AG09309 (cell line): ENCODE data around the gene CBARP.
"Not testable (repeated sequence)": the region's sequence is repeated elsewhere in the genome, so short reads cannot be mapped to it uniquely, and the experiment has no call there.

Experiments
- DNase-seq: peaks from one replicate; pipeline ENCODE4 v3.0.0-alpha.2; 2010; ENCODE audit warnings: low read depth
- H3K4me3 ChIP-seq: 2 replicates; pipeline ENCODE4 v1.5.1; 2011; ENCODE audit warnings: mild to moderate bottlenecking, low read depth, low read length, moderate library complexity; ENCODE audit not compliant: control insufficient read depth
- TF ChIP-seq, protein P1 (sequence below): IDR thresholded peaks from 2 replicates; pipeline ENCODE4 v1.5.1; 2011; ENCODE audit warnings: mild to moderate bottlenecking, low read depth, low read length, inconsistent platforms; ENCODE audit not compliant: insufficient read depth, control insufficient read depth; ENCODE audit errors: missing control alignments

CBARP gene

DNA sequence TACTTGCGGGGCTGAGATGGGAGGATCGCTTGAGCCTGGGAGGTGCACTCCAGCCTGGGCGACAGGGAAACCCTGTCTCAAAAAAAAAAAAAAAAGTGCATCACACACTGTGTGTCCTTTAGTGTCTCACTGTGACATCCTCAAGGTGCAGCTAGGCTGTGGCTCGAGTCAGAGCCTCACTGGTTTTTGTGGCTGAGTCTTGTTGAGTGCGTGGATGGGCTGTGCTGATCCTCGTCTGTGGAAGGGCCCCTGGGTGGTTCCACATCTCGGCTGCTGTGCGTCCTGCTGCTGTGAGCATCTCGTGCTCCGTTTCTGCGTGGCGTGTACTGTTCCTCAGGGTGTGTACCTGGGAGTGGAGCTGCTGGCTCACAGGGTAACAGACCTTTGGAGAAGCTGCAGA, 21.0 kb downstream of the CBARP start:
- TF ChIP-seq, protein P1, sequence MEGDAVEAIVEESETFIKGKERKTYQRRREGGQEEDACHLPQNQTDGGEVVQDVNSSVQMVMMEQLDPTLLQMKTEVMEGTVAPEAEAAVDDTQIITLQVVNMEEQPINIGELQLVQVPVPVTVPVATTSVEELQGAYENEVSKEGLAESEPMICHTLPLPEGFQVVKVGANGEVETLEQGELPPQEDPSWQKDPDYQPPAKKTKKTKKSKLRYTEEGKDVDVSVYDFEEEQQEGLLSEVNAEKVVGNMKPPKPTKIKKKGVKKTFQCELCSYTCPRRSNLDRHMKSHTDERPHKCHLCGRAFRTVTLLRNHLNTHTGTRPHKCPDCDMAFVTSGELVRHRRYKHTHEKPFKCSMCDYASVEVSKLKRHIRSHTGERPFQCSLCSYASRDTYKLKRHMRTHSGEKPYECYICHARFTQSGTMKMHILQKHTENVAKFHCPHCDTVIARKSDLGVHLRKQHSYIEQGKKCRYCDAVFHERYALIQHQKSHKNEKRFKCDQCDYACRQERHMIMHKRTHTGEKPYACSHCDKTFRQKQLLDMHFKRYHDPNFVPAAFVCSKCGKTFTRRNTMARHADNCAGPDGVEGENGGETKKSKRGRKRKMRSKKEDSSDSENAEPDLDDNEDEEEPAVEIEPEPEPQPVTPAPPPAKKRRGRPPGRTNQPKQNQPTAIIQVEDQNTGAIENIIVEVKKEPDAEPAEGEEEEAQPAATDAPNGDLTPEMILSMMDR = no peak
- no peak overlapping the region for H3K4me3 ChIP-seq
- no peak for DNase-seq

DNA sequence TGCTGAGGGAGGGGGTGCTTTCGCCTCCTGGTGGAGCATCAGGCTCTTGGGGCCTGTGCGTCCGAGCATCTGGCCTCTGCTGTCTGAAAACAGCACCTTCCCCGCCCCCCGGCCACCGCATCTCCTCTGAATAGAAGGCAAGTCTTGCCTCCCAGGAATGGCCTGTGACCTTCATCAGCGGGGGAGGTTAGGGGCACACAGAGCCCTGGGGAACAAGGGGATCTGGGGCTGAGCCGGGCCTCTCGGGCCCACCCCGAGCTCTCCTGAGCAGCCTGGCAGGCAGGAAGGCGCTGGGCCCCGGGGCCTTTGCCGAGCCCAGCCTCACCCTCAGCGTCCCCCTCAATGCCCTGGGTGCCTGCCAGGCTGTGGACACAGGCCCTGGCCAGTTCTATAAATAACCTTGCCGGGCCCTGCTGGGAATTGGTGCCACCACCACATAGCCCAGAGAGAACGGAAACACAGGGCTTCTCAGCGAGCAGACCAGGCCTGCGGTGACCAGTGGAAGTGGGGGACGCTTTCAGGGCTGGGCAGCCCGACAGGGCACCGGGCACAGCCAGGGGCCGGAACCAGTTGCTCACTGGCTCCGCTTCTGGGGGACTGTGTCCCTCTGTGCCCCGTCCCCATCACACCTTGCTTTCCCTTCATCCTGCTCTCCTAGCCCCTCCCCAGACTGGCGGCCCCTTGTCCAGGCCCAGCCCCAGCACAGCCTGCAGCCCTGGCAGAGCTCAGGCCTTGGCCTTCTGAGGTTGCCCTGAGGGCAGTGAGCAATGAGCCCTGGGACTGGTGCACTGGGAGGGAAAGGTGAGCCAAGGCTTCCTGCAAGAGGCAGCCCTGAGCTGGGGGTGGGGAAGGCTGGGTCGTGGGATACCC, 22.7 kb downstream of the CBARP start:
- H3K4me3 ChIP-seq = no peak overlapping the region
- TF ChIP-seq, protein P1 = no peak
- no peak for DNase-seq

DNA sequence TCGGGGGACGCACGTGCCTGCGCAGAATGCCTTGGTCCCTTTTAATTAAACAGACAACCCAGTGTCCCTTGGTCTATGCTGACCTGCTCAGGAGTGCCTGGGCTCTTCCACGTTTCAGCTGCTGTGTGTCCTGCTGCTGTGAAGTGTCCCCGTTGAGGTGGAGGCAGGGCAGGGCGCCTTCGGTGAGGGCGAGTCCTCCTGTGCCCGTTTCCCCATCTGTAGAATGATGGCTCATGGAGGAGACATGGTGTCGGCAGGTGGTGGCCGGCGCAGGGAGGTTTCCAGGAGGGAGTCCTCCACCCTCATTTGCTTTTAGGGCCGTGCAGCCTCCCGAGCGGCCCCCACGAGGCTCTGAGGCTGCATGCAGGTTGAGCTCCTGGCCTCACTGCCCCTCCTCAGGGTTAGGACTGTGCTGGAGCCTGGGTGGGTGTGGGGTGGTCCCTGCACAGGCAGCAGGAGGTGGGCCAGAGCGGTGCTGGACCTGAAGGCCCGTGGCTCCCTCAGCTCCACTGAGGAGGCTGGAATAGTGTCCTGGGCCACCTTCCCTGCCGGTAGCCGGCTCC, 23.4 kb downstream of the CBARP start:
- TF ChIP-seq, protein P1 = no peak

DNA sequence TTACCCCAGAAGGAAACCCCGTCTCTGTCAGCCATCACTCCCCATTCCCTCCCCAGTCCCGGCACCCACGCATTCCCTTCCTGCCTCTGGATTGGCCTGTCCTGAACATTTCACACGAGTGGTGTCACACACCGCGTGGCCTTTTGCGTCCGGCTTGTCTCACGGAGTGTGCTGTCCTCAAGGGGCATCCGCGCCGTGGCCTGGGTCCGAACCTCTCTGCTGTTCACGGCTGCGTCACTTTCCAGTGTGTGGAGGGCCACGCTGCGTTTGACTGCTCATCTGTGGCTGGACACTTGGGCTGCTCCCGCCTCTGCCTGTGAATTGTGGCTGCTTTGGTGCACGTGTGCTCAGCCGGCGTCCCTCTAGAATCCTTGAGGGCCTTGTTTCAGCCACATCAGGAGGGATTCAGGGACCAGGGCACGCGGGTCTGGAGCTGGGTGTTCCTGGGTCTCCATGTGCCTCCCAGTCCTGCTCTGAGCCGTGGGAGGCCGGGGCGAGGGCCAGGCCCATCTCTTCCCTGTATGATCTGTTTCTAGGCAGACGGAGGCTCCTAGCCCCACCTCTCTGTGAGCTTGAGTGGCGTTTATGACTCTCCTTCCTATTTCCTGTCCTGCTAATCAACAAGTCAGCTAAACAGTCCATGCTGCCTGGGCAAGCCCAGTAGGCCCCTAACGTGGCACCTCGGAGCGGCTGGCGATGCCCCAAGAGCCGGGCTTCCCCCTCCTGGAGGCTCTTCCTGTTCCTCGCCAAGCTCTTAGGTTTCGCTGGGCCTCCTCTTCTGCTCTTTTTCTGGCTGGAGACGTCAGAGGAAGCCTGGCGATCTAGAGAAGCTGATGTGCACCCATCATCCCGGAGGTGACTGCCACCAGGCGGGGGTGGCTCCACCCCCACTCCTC, 24.2 kb downstream of the CBARP start:
- no peak for DNase-seq
- TF ChIP-seq, protein P1 = no peak
- no peak overlapping the region for H3K4me3 ChIP-seq

More for the DNA sequence above, 23.4 kb downstream of the CBARP start:
- DNase-seq = no peak
- H3K4me3 ChIP-seq = no peak overlapping the region

DNA sequence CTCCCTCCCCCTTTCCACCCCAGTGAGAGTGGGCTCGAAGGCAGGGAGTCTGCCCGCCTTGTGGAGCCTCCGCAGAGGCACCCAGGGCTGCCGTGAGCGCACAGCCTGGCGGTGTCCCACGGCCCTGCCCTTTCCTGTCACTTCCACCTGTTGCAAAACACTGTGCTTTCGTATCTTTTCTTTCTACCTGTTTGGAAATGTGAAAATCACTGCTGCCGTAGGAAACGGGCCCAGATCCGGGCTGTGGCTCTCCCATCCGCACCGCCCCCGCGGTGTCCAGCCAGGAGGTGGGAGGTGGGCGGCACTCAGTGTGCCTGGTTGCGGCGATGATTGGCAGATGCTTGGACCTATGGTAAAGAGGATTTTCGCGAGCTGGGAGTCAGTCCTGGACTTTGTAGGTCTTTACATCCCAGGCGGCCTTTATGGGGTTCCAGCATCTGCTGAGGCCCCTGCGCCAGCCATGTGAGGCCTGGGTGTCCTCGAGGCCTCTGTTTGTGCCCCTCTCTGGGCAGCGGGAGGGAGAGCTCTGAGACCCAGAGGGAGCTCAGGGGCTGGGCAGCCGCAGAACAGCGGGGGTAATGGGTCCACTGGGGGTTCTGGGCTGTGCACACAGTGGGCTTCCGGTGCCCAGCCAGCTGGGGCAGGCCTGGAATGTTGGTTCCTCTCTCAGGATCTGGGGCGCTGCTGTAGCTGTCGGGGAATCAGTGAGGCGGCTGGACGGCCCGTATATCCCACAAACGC, 26.1 kb downstream of the CBARP start:
- TF ChIP-seq, protein P1 = no peak
- no peak for DNase-seq
- H3K4me3 ChIP-seq = no peak overlapping the region

DNA sequence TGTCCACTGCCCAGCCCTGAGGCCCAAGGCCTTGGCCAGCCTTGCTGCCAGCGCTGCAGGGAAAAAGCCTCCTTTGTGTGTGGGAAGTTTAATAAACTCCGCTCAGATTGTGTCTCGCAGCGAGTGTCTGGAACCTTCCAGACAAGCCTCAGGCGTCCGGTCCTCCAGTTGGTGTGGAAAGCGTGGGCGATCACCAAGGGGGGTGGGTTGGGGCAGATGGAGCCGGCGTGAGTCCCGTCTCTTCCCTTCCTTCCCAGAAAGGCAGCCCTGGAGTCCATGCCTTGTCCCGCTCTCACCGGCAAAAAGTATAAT, 27.6 kb downstream of the CBARP start:
- TF ChIP-seq, protein P1 = no peak
- no peak overlapping the region for H3K4me3 ChIP-seq
- DNase-seq = no peak

DNA sequence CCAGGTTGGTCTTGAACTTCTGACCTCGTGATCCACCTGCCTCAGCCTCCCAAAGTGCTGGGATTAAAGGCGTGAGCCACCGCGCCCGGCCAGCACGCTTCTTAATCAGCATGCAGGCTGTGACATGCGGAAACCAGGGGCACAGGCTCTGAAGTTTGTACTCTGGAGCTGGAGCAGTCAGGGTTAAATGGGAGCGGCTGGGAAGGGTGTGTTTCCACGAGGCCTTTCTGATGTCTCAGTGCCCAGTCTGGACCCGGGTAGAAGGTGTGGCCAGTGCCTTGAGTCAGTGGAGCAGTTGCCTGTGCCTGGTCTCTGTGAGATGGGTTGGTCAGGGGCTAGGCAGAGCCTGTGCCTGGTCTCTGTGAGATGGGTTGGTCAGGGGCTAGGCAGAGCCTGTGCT, 29.0 kb downstream of the CBARP start:
- DNase-seq, H3K4me3 ChIP-seq: not testable (repeated sequence)
